Measurements from ENCODE around the gene LYRM1. TPM values are rescaled to one million over a fixed set of nuclear protein-coding genes. Genes with fewer than 3 reads are reported as not detected.

The LYRM1 gene
- total RNA-seq, 1 donor from 2014 or later: 31.7 TPM

GRCh38 chr16:20887207-20887606 lies 13.4 kb upstream of the LYRM1 start:
- no peak overlapping the region for H3K4me3 Mint-ChIP-seq
- no peaks in the 10 kb centered on the region for H3K27me3 Mint-ChIP-seq
- peaks cover 12% of the 10 kb centered on the region for H3K4me1 Mint-ChIP-seq (ENCODE audit: unreplicated experiment)
- H3K36me3 Mint-ChIP-seq: peaks cover 22% of the 10 kb centered on the region
- H3K27ac Mint-ChIP-seq: no peak overlapping the region
- no peaks in the 10 kb centered on the region for H3K9me3 Mint-ChIP-seq
- no peak for DNase-seq (ENCODE audit: extremely low spot score, unreplicated experiment)
- no peak for TF ChIP-seq CTCF (conservative IDR thresholded peaks at IDR 0.05)

GRCh38 chr16:20889625-20890275 lies 10.8 kb upstream of the LYRM1 start:
- no peak for DNase-seq (ENCODE audit: extremely low spot score, unreplicated experiment)
- Mint-ChIP-seq H3K9me3 (no peaks in the 10 kb centered on the region), H3K4me3 (no peak overlapping the region), H3K4me1 (ENCODE audit: unreplicated experiment) (peaks cover 4% of the 10 kb centered on the region), H3K36me3 (peaks cover 20% of the 10 kb centered on the region), H3K27me3 (no peaks in the 10 kb centered on the region), H3K27ac (peak overlapping the region; percentile 55)
- TF ChIP-seq CTCF (conservative IDR thresholded peaks at IDR 0.05): no peak

GRCh38 chr16:20894388-20894787 lies 6.2 kb upstream of the LYRM1 start:
- TF ChIP-seq CTCF (conservative IDR thresholded peaks at IDR 0.05): no peak
- DNase-seq (ENCODE audit: extremely low spot score, unreplicated experiment): no peak
- H3K4me3 Mint-ChIP-seq: no peak overlapping the region
- no peaks in the 10 kb centered on the region for H3K27me3 Mint-ChIP-seq
- no peak overlapping the region for H3K27ac Mint-ChIP-seq
- H3K9me3 Mint-ChIP-seq: no peaks in the 10 kb centered on the region
- H3K36me3 Mint-ChIP-seq: peaks cover 30% of the 10 kb centered on the region
- peaks cover 23% of the 10 kb centered on the region for H3K4me1 Mint-ChIP-seq (ENCODE audit: unreplicated experiment)

GRCh38 chr16:20897253-20897897 lies 3.2 kb upstream of the LYRM1 start:
- no peak for TF ChIP-seq CTCF (conservative IDR thresholded peaks at IDR 0.05)
- Mint-ChIP-seq H3K27me3 (no peaks in the 10 kb centered on the region), H3K4me3 (peak overlapping the region; percentile 94), H3K9me3 (no peaks in the 10 kb centered on the region), H3K27ac (peak overlapping the region; percentile 14), H3K4me1 (ENCODE audit: unreplicated experiment) (peaks cover 33% of the 10 kb centered on the region), H3K36me3 (peaks cover 27% of the 10 kb centered on the region)
- no peak for DNase-seq (ENCODE audit: extremely low spot score, unreplicated experiment)

- no peaks in the 10 kb centered on the region for H3K9me3 Mint-ChIP-seq
- peaks cover 27% of the 10 kb centered on the region for H3K36me3 Mint-ChIP-seq
- H3K27ac Mint-ChIP-seq: peak overlapping the region; percentile 14
- H3K27me3 Mint-ChIP-seq: no peaks in the 10 kb centered on the region
- H3K4me1 Mint-ChIP-seq (ENCODE audit: unreplicated experiment): peaks cover 37% of the 10 kb centered on the region
- peak overlapping the region; percentile 94 for H3K4me3 Mint-ChIP-seq
- no peak for TF ChIP-seq CTCF (conservative IDR thresholded peaks at IDR 0.05)
- no peak for DNase-seq (ENCODE audit: extremely low spot score, unreplicated experiment)
Measured at GRCh38 chr16:20897922-20898321, 2.6 kb upstream of the LYRM1 start.

Data from type B pancreatic cell (in vitro differentiated cells).